Upper lobe of left lung (tissue), 4 donors: ENCODE data around the gene EDEM3.

Experiments
- POLR2A ChIP-seq, 4 donors: fragments of 450-650 bp; IDR thresholded peaks; one replicate each; pipeline ENCODE4 v1.5.1; 2016 to 2017; ENCODE audit warnings: antibody characterized with exemption in 4 of 4, mild to moderate bottlenecking in 2 of 4
- POLR2AphosphoS5 ChIP-seq, 2 donors: sonication (generic); formaldehyde crosslinking; IDR thresholded peaks; one replicate each; pipeline ENCODE4 v1.5.1; 2017; ENCODE audit warnings: antibody characterized with exemption in 2 of 2
- TF ChIP-seq, protein P1 (sequence below), 6 experiments: fragments of 450-650 bp in 4 of 6; fragments of 200-600 bp in 2 of 6; sonication (generic) in 2 of 6; IDR thresholded peaks; one replicate each; pipeline ENCODE4 v1.5.1; 2016 to 2019; ENCODE audit warnings: antibody characterized with exemption in 6 of 6

DNA sequence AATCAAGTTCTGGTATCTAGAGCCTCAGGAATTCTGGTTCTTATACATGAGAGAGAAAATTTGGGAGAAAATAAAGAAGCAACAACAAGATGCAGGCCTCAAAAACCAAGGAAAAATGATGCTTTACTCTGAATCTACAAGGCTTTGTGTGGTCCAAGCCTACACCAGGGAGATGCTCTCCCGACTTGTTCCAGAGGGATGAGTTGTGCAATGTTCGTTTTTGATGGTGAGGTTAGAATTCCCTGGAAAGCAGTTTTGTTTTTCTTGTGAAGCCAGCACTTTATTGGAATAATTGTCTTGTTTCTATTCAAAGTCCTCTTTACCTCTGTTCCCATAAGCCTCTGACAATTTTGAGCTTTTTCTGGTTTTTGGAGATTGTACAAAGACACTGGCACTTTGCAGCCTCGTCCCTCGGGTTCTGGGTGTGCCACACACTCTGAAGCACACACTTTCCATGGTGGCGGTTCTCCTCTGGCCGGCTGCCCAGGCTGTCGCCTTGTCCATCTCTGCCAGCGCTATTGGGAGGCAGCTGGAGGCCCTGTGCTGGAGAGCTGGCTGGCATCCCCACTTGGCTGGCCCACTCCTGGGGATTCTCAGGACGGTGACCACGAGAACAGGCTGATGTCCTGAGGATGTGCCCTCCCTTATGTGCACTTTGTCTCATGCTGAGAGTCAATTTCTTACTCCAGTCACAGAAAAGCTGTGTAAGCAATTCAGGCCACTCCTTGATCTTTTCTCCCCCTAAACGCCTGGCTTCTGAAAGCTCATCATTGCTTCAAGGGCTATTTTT is 70.2 kb downstream of the EDEM3 start:
- TF ChIP-seq, protein P1, sequence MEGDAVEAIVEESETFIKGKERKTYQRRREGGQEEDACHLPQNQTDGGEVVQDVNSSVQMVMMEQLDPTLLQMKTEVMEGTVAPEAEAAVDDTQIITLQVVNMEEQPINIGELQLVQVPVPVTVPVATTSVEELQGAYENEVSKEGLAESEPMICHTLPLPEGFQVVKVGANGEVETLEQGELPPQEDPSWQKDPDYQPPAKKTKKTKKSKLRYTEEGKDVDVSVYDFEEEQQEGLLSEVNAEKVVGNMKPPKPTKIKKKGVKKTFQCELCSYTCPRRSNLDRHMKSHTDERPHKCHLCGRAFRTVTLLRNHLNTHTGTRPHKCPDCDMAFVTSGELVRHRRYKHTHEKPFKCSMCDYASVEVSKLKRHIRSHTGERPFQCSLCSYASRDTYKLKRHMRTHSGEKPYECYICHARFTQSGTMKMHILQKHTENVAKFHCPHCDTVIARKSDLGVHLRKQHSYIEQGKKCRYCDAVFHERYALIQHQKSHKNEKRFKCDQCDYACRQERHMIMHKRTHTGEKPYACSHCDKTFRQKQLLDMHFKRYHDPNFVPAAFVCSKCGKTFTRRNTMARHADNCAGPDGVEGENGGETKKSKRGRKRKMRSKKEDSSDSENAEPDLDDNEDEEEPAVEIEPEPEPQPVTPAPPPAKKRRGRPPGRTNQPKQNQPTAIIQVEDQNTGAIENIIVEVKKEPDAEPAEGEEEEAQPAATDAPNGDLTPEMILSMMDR (IDR thresholded peaks at IDR 0.05), result no peak
- TF ChIP-seq POLR2A (IDR thresholded peaks at IDR 0.05) (no peak), POLR2AphosphoS5 (IDR thresholded peaks at IDR 0.05) (no peak)
